K562 (cell line): Measurements from ENCODE around the gene DDX54. TPM values are rescaled to one million over a fixed set of nuclear protein-coding genes. Genes with fewer than 3 reads are reported as not detected.

Source experiments
- BHLHE40 ChIP-seq: IDR thresholded peaks from 2 replicates; pipeline ENCODE4 v1.6.1; 2011; ENCODE audit warnings: low read length, improper control_type of control experiment
- EP400 ChIP-seq: fragments of 450-650 bp; IDR thresholded peaks from 2 replicates; pipeline ENCODE4 v1.6.1; 2017; ENCODE audit warnings: antibody characterized with exemption, mild to moderate bottlenecking, moderate library complexity
- ESRRA ChIP-seq: fragments of 450-650 bp; IDR thresholded peaks from 2 replicates; pipeline ENCODE4 v1.6.1; 2014; ENCODE audit warnings: low read depth, mild to moderate bottlenecking, moderate library complexity, borderline replicate concordance
- IRF1 ChIP-seq: sonication (generic); formaldehyde crosslinking; IDR thresholded peaks from 2 replicates; pipeline ENCODE4 v1.8.0; 2022; ENCODE audit warnings: missing genetic modification reagents, mild to moderate bottlenecking, borderline replicate concordance
- POU5F1 ChIP-seq: fragments of 150-350 bp; IDR thresholded peaks from 2 replicates; pipeline ENCODE4 v1.6.1; 2014; ENCODE audit warnings: borderline replicate concordance, low read length, low read depth, mild to moderate bottlenecking; ENCODE audit not compliant: partially characterized antibody
- RAD51 ChIP-seq: fragments of 450-650 bp; IDR thresholded peaks from 2 replicates; pipeline ENCODE4 v1.7.1; 2016; ENCODE audit warnings: low read depth, mild to moderate bottlenecking, borderline replicate concordance
- TRIM28 ChIP-seq: fragments of 450-650 bp; IDR thresholded peaks from 2 replicates; pipeline ENCODE4 v1.6.1; 2017
- XRCC3 ChIP-seq: fragments of 450-650 bp; IDR thresholded peaks from 2 replicates; pipeline ENCODE4 v1.6.1; 2017; ENCODE audit warnings: mild to moderate bottlenecking, moderate library complexity
- ZNF318 ChIP-seq, 2 experiments: fragments of 450-650 bp; IDR thresholded peaks; 2 replicates each; pipeline ENCODE4 v1.6.1; 2016; ENCODE audit warnings: mild to moderate bottlenecking in 2 of 2, borderline replicate concordance in 1 of 2, low read depth in 1 of 2, moderate library complexity in 1 of 2
- ZNF785 ChIP-seq: fragments of 250-450 bp; sonication (Bioruptor Pico); IDR thresholded peaks from 2 replicates; pipeline ENCODE4 v1.4.0; 2020; ENCODE audit warnings: mild to moderate bottlenecking
- polyA plus RNA-seq, 8 experiments: library from polyadenylated mRNA; depleted of rRNA in 4 of 8; stranded (reverse) in 5 of 8; unstranded in 3 of 8; fragments of >200 nt; fragmentation: Nextera tagmentation in 2 of 8; fragmentation: Illumina TruSeq in 1 of 8; extraction: Ambion mirVana in 2 of 8; extraction: Trizol in 1 of 8; gene quantifications; 2 replicates each; pipeline versions ENCODE4 v1.2.1 to v1.2.3, GENCODE V29; 2011 to 2014; ENCODE audit warnings: inconsistent platforms in 1 of 8, missing spikeins in 1 of 8
- total RNA-seq, 7 experiments: library from RNA; depleted of rRNA in 6 of 7; stranded (reverse); fragments of >200 nt in 6 of 7; fragmentation: Illumina TruSeq in 2 of 7; extraction: Trizol in 2 of 7; gene quantifications; 2 replicates each; pipeline versions ENCODE4 v1.2.1 to v1.2.3, GENCODE V29; 2011 to 2021; ENCODE audit warnings: low replicate concordance in 1 of 7
- TF ChIP-seq, protein P1 (sequence below), 3 experiments: fragments of 200-800 bp in 1 of 3; fragments of 250-450 bp in 1 of 3; fragments of 450-650 bp in 1 of 3; sonication (Bioruptor Pico) in 1 of 3; sonication (Bioruptor generic) in 1 of 3; formaldehyde crosslinking in 1 of 3; IDR thresholded peaks; 2 replicates each; pipeline versions ENCODE4 v1.6.1 to v1.8.0; 2016 to 2022; ENCODE audit warnings: mild to moderate bottlenecking in 2 of 3, missing genetic modification characterization in 2 of 3, missing compliant biosample characterization in 1 of 3, moderate library complexity in 1 of 3
- TF ChIP-seq, protein P2 (sequence below): sonication (generic); formaldehyde crosslinking; IDR thresholded peaks from 2 replicates; pipeline ENCODE4 v1.8.1; 2023; ENCODE audit warnings: mild to moderate bottlenecking, missing genetic modification reagents

The DDX54 gene
- total and polyA plus RNA-seq, 9 of the 15 experiments (the other 6 are each of a cell fraction or from before 2014, with no cell fraction given) = 1.4 to 135 (median 51.4) TPM

GRCh38 chr12:113186033-113186365, 721 bp upstream of the DDX54 start (continued):
- TF ChIP-seq BHLHE40 = peak; percentile 34; the same call in 1 of the 2 replicates
- 0 out of 2 replicates have a peak, but pooled peaks have one; percentile 26 for TF ChIP-seq RAD51
- TF ChIP-seq, protein P1, sequence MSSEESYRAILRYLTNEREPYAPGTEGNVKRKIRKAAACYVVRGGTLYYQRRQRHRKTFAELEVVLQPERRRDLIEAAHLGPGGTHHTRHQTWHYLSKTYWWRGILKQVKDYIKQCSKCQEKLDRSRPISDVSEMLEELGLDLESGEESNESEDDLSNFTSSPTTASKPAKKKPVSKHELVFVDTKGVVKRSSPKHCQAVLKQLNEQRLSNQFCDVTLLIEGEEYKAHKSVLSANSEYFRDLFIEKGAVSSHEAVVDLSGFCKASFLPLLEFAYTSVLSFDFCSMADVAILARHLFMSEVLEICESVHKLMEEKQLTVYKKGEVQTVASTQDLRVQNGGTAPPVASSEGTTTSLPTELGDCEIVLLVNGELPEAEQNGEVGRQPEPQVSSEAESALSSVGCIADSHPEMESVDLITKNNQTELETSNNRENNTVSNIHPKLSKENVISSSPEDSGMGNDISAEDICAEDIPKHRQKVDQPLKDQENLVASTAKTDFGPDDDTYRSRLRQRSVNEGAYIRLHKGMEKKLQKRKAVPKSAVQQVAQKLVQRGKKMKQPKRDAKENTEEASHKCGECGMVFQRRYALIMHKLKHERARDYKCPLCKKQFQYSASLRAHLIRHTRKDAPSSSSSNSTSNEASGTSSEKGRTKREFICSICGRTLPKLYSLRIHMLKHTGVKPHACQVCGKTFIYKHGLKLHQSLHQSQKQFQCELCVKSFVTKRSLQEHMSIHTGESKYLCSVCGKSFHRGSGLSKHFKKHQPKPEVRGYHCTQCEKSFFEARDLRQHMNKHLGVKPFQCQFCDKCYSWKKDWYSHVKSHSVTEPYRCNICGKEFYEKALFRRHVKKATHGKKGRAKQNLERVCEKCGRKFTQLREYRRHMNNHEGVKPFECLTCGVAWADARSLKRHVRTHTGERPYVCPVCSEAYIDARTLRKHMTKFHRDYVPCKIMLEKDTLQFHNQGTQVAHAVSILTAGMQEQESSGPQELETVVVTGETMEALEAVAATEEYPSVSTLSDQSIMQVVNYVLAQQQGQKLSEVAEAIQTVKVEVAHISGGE (CRISPR knock-in tag; IDR thresholded peaks at IDR 0.05) = 0 out of 6 replicates have a peak, but pooled peaks of 1 of the 3 experiments have one; percentile 7
- no peak for TF ChIP-seq XRCC3
- no peak for TF ChIP-seq EP400
- TF ChIP-seq POU5F1 = no peak
- TF ChIP-seq ZNF785 = no peak
- no peak for TF ChIP-seq TRIM28
- TF ChIP-seq, protein P2, sequence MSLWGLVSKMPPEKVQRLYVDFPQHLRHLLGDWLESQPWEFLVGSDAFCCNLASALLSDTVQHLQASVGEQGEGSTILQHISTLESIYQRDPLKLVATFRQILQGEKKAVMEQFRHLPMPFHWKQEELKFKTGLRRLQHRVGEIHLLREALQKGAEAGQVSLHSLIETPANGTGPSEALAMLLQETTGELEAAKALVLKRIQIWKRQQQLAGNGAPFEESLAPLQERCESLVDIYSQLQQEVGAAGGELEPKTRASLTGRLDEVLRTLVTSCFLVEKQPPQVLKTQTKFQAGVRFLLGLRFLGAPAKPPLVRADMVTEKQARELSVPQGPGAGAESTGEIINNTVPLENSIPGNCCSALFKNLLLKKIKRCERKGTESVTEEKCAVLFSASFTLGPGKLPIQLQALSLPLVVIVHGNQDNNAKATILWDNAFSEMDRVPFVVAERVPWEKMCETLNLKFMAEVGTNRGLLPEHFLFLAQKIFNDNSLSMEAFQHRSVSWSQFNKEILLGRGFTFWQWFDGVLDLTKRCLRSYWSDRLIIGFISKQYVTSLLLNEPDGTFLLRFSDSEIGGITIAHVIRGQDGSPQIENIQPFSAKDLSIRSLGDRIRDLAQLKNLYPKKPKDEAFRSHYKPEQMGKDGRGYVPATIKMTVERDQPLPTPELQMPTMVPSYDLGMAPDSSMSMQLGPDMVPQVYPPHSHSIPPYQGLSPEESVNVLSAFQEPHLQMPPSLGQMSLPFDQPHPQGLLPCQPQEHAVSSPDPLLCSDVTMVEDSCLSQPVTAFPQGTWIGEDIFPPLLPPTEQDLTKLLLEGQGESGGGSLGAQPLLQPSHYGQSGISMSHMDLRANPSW = no peak
- TF ChIP-seq IRF1 (CRISPR knock-in tag) = no peak
- TF ChIP-seq ZNF318 (IDR thresholded peaks at IDR 0.05; ENCODE audit: borderline replicate concordance in 1 of 2, low read depth in 1 of 2) = no peak
- peak; percentile 99 for TF ChIP-seq ESRRA
